Hematopoietic multipotent progenitor cell treated with erythropoietin and hydrocortisone succinate and interleukin-3 and kit ligand, for 6 days (in vitro differentiated cells): ENCODE measurements around the gene ASTN2.

Experiments used
- DNase-seq: peaks from one replicate; pipeline ENCODE4 v3.0.0-alpha.2; 2015

ASTN2 gene

GRCh38 chr9:116544896-116545295 lies 870.0 kb downstream of the ASTN2 start:
- DNase-seq = no peak

- no peak for DNase-seq
Measured at GRCh38 chr9:116543731-116544400, 871.0 kb downstream of the ASTN2 start.

- DNase-seq = no peak
Measured at GRCh38 chr9:116541402-116541801, 873.5 kb downstream of the ASTN2 start.

- DNase-seq = no peak
Measured at GRCh38 chr9:116539549-116539948, 875.3 kb downstream of the ASTN2 start.

GRCh38 chr9:116525611-116526010 lies 889.2 kb downstream of the ASTN2 start:
- DNase-seq = no peak

GRCh38 chr9:116524778-116525470 lies 889.9 kb downstream of the ASTN2 start:
- no peak for DNase-seq

GRCh38 chr9:116520218-116520617 lies 894.6 kb downstream of the ASTN2 start:
- DNase-seq = no peak

- no peak for DNase-seq
Measured at GRCh38 chr9:116516456-116516855, 898.4 kb downstream of the ASTN2 start.

- no peak for DNase-seq
Measured at GRCh38 chr9:116515541-116515940, 899.3 kb downstream of the ASTN2 start.

GRCh38 chr9:116506685-116507084 lies 908.2 kb downstream of the ASTN2 start:
- no peak for DNase-seq

- DNase-seq = no peak
Measured at GRCh38 chr9:116504893-116505480, 909.9 kb downstream of the ASTN2 start.

GRCh38 chr9:116504081-116504480 lies 910.8 kb downstream of the ASTN2 start:
- no peak for DNase-seq

- no peak for DNase-seq
Measured at GRCh38 chr9:116502746-116503145, 912.1 kb downstream of the ASTN2 start.

GRCh38 chr9:116501871-116502270 lies 913.0 kb downstream of the ASTN2 start:
- no peak for DNase-seq

GRCh38 chr9:116499986-116500871 lies 914.6 kb downstream of the ASTN2 start:
- no peak for DNase-seq

- no peak for DNase-seq
Measured at GRCh38 chr9:116499434-116499833, 915.4 kb downstream of the ASTN2 start.

- no peak for DNase-seq
Measured at GRCh38 chr9:116497095-116497890, 917.6 kb downstream of the ASTN2 start.

- DNase-seq = no peak
Measured at GRCh38 chr9:116496167-116496566, 918.7 kb downstream of the ASTN2 start.

GRCh38 chr9:116495725-116496124 lies 919.1 kb downstream of the ASTN2 start:
- DNase-seq = no peak

GRCh38 chr9:116494815-116495634 lies 919.8 kb downstream of the ASTN2 start:
- DNase-seq = peak; percentile 80

GRCh38 chr9:116493183-116493860 lies 921.5 kb downstream of the ASTN2 start:
- DNase-seq = no peak
